Measurements from ENCODE around the gene SGSH.

The SGSH gene

DNA sequence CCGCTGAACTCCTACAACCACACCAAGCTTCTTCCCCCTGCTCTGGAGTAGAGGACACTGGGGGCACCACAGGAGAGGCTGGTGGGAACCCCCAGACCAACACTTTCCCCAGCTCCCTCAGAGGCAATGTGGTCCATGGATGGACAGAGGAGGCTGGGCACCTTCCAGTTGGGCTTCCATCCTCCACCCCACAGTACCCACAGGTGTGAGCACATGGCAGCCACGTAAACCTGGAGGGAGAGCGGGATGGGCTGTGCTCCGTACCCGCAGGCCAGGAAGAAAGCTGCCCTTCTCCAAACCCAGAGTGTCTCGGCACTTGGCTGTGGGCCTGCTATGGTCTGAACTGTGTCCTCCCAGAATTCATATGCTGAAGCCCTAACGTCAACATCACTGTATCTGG lies 1.7 kb downstream of the SGSH start:
- ATAC-seq = no peak
- TF ChIP-seq ZFP3 (CRISPR knock-in tag; IDR thresholded peaks at IDR 0.05) (no peak), TCF4 (CRISPR knock-in tag; IDR thresholded peaks at IDR 0.05; ENCODE audit: borderline replicate concordance) (no peak), CSDC2 (CRISPR knock-in tag; IDR thresholded peaks at IDR 0.05) (no peak), ISL1 (CRISPR knock-in tag; IDR thresholded peaks at IDR 0.05) (no peak), ZNF70 (CRISPR knock-in tag; IDR thresholded peaks at IDR 0.05) (no peak), ZNF8 (CRISPR knock-in tag; IDR thresholded peaks at IDR 0.05) (no peak), ARNTL (CRISPR knock-in tag; IDR thresholded peaks at IDR 0.05; ENCODE audit: borderline replicate concordance, low read depth) (no peak), BACH2 (CRISPR knock-in tag; IDR thresholded peaks at IDR 0.05; ENCODE audit: borderline replicate concordance) (no peak), ZC3H10 (CRISPR knock-in tag; IDR thresholded peaks at IDR 0.05) (no peak), RARB (CRISPR knock-in tag; IDR thresholded peaks at IDR 0.05) (no peak)
- TF ChIP-seq, protein P1, sequence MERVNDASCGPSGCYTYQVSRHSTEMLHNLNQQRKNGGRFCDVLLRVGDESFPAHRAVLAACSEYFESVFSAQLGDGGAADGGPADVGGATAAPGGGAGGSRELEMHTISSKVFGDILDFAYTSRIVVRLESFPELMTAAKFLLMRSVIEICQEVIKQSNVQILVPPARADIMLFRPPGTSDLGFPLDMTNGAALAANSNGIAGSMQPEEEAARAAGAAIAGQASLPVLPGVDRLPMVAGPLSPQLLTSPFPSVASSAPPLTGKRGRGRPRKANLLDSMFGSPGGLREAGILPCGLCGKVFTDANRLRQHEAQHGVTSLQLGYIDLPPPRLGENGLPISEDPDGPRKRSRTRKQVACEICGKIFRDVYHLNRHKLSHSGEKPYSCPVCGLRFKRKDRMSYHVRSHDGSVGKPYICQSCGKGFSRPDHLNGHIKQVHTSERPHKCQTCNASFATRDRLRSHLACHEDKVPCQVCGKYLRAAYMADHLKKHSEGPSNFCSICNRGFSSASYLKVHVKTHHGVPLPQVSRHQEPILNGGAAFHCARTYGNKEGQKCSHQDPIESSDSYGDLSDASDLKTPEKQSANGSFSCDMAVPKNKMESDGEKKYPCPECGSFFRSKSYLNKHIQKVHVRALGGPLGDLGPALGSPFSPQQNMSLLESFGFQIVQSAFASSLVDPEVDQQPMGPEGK (CRISPR knock-in tag; IDR thresholded peaks at IDR 0.05; ENCODE audit: borderline replicate concordance) = no peak

DNA sequence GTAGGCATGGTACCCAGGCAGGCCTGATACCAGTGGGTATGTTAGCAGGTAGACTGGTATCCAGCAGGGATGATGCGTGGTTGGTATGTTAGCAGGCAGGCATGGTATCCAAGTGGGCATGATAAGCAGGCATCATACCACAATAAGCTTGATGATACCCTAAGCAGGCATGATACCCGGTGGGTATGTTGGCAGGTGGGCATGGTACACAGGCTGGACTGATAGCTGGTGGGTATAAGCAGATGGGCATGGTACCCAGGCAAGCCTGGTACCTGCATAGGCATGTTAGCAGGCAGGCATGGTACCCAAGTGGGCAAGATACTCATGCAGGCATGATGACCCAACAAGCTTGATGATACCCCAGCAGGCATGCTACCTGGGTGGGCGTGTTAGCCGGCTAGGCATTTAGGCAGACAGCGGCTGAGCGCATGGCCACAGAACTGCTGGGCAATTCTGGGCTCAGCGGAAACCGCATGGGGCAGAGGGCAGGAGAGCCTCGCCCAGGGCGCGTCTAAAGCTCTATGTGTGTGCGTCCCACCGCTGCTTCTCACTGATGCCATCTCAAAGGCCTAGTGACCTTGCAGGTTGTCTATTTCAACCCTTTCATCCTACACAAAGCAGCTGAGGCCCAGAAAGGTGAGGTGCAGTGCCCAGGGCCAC lies 2.3 kb downstream of the SGSH start:
- TF ChIP-seq SNAI2 (CRISPR knock-in tag; IDR thresholded peaks at IDR 0.05) (no peak), OSR1 (CRISPR knock-in tag; IDR thresholded peaks at IDR 0.05) (no peak), ESRRG (CRISPR knock-in tag; IDR thresholded peaks at IDR 0.05) (no peak)
- no peak for ATAC-seq

DNA sequence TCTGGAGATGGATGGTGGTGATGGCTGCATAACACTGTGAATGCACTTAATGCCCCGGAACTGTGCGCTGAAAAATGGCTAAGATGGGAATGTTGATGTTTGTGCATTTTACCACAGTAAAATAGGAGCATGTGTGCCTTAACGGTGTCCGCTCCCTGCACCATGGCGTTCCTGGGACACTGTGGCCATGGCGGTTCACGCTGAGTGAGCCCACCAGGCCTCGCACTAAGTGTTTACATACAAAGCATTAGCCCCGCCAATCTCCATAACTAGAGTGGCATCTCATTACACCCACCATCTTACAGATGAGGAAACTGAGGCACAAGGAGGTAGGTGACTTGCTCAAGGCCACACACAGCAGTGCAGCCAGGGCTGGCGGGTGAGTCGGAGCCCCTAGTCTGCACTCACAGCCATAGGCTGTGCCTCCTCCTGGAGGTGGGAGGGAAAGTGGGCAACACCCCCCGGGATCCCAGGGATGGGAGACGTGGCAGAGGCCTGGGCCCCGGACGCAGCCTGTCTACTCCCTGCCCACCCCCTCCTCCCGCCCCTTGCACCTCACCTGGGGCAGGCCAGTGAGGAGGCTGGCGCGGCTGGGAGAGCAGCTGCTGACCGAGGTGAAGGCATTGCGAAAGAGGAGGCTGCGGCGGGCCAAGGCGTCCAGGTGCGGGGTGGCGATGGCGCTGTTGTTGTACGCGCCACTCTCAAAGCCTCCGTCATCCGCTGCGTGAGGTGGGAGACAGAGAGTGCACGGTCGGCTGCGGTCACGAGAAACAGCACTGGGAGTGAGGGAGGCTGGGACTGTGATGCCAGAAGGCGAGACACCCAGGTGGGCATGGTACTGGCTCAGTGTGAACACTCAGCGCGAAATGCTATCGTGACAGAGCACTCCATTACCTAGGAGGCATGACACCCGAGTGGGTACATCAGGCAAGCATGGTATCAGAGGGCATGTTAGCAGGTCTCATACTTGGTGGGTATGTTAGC lies 3.4 kb downstream of the SGSH start:
- no peak for ATAC-seq
- TF ChIP-seq, protein P2, sequence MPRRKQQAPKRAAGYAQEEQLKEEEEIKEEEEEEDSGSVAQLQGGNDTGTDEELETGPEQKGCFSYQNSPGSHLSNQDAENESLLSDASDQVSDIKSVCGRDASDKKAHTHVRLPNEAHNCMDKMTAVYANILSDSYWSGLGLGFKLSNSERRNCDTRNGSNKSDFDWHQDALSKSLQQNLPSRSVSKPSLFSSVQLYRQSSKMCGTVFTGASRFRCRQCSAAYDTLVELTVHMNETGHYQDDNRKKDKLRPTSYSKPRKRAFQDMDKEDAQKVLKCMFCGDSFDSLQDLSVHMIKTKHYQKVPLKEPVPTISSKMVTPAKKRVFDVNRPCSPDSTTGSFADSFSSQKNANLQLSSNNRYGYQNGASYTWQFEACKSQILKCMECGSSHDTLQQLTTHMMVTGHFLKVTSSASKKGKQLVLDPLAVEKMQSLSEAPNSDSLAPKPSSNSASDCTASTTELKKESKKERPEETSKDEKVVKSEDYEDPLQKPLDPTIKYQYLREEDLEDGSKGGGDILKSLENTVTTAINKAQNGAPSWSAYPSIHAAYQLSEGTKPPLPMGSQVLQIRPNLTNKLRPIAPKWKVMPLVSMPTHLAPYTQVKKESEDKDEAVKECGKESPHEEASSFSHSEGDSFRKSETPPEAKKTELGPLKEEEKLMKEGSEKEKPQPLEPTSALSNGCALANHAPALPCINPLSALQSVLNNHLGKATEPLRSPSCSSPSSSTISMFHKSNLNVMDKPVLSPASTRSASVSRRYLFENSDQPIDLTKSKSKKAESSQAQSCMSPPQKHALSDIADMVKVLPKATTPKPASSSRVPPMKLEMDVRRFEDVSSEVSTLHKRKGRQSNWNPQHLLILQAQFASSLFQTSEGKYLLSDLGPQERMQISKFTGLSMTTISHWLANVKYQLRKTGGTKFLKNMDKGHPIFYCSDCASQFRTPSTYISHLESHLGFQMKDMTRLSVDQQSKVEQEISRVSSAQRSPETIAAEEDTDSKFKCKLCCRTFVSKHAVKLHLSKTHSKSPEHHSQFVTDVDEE (CRISPR knock-in tag; IDR thresholded peaks at IDR 0.05) = no peak
- no peak for TF ChIP-seq GLIS3 (CRISPR knock-in tag; IDR thresholded peaks at IDR 0.05)
- TF ChIP-seq ISL1 (CRISPR knock-in tag; IDR thresholded peaks at IDR 0.05) = no peak
- no peak for TF ChIP-seq ZFP3 (CRISPR knock-in tag; IDR thresholded peaks at IDR 0.05)
- TF ChIP-seq ZFP30 (CRISPR knock-in tag; IDR thresholded peaks at IDR 0.05) = no peak
- TF ChIP-seq, protein P3, sequence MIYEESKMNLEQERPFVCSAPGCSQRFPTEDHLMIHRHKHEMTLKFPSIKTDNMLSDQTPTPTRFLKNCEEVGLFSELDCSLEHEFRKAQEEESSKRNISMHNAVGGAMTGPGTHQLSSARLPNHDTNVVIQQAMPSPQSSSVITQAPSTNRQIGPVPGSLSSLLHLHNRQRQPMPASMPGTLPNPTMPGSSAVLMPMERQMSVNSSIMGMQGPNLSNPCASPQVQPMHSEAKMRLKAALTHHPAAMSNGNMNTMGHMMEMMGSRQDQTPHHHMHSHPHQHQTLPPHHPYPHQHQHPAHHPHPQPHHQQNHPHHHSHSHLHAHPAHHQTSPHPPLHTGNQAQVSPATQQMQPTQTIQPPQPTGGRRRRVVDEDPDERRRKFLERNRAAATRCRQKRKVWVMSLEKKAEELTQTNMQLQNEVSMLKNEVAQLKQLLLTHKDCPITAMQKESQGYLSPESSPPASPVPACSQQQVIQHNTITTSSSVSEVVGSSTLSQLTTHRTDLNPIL (CRISPR knock-in tag; IDR thresholded peaks at IDR 0.05; ENCODE audit: low read depth) = no peak
- TF ChIP-seq PPARA (CRISPR knock-in tag; IDR thresholded peaks at IDR 0.05; ENCODE audit: borderline replicate concordance) = no peak
- TF ChIP-seq, protein P4, sequence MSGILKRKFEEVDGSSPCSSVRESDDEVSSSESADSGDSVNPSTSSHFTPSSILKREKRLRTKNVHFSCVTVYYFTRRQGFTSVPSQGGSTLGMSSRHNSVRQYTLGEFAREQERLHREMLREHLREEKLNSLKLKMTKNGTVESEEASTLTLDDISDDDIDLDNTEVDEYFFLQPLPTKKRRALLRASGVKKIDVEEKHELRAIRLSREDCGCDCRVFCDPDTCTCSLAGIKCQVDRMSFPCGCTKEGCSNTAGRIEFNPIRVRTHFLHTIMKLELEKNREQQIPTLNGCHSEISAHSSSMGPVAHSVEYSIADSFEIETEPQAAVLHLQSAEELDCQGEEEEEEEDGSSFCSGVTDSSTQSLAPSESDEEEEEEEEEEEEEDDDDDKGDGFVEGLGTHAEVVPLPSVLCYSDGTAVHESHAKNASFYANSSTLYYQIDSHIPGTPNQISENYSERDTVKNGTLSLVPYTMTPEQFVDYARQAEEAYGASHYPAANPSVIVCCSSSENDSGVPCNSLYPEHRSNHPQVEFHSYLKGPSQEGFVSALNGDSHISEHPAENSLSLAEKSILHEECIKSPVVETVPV (CRISPR knock-in tag; IDR thresholded peaks at IDR 0.05) = no peak
- no peak for TF ChIP-seq ZNF8 (CRISPR knock-in tag; IDR thresholded peaks at IDR 0.05)
- TF ChIP-seq ESRRG (CRISPR knock-in tag; IDR thresholded peaks at IDR 0.05) = no peak
- TF ChIP-seq RARB (CRISPR knock-in tag; IDR thresholded peaks at IDR 0.05) = no peak
- TF ChIP-seq BACH2 (CRISPR knock-in tag; IDR thresholded peaks at IDR 0.05; ENCODE audit: borderline replicate concordance) = no peak
- no peak for TF ChIP-seq ZNF565 (CRISPR knock-in tag; conservative IDR thresholded peaks at IDR 0.05; ENCODE audit: low read depth)
- TF ChIP-seq ZC3H10 (CRISPR knock-in tag; IDR thresholded peaks at IDR 0.05) = no peak
- TF ChIP-seq ARNTL (CRISPR knock-in tag; IDR thresholded peaks at IDR 0.05; ENCODE audit: borderline replicate concordance, low read depth) = no peak
- no peak for TF ChIP-seq TOX (CRISPR knock-in tag; IDR thresholded peaks at IDR 0.05; ENCODE audit: borderline replicate concordance)
- TF ChIP-seq, protein P1 (CRISPR knock-in tag; IDR thresholded peaks at IDR 0.05; ENCODE audit: borderline replicate concordance) = no peak
- TF ChIP-seq SNAI2 (CRISPR knock-in tag; IDR thresholded peaks at IDR 0.05) = no peak
- no peak for TF ChIP-seq ZNF70 (CRISPR knock-in tag; IDR thresholded peaks at IDR 0.05)

Data from SK-N-SH treated with all-trans-retinoic acid at 6 μM for 48 hours (cell line).